Epithelial cell of proximal tubule (primary cell): ENCODE results near the gene NME3. TPM values are rescaled to one million over a fixed set of nuclear protein-coding genes. Genes with fewer than 3 reads are reported as not detected.
A peak's percentile ranks its signal among the peaks of the same experiment; 100 is the strongest.

Experiments
- DNase-seq: peaks from one replicate; pipeline ENCODE4 v3.0.0-alpha.2; 2011; ENCODE audit warnings: low read depth
- H3K4me3 ChIP-seq: 2 replicates; pipeline ENCODE4 v1.5.1; 2011; ENCODE audit warnings: low read depth, mild to moderate bottlenecking, low read length
- total RNA-seq: library from RNA; depleted of rRNA; stranded (reverse); fragments of >200 nt; gene quantifications from 2 replicates; pipeline ENCODE4 v1.2.3, GENCODE V29; 2015
- TF ChIP-seq, protein P1 (sequence below): conservative IDR thresholded peaks from 2 replicates; pipeline ENCODE4 v1.5.1; 2012; ENCODE audit warnings: low read depth, mild to moderate bottlenecking, low read length

NME3 gene
- 50.5 and 63.2 TPM in 2 replicates for total RNA-seq

DNA sequence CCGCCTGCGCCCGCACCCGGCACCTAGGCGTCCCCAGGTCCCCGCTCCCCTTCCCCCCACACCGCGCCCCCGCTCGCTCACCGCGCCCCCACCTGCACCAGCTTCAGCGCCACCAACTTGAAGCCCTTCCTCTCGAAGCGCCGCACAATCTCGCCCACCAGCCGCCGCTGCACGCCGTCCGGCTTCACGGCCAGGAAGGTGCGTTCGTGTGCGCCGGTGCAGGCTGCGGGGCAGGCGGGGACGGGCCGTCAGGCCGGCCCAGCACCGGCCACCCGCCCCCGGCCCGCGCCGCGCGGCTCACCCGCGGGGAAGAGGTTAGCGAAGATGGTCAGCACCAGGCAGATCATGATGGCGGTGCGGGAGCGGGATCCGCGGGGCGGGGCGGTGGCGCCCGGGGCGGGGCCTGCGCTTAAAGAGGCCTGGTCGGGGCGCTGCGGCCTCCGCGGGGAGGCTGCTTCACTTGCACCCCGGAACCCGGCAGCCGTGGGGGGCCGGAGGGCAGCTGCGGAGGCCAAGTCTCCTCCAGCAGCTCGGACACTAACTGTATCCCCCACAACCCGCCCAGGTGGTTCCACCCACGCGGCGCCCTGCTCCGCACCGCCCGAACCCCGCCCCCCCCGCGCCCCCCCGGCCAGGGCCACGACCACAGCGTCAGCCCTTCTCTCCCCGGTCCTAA lies at the start of gene NME3:
TSS of gene NME3 (minus strand) at position 356 of the 676 bp plus-strand sequence. CDS start at position 347, 9 bp downstream.
- peak within 1 kb of the TSS; percentile 85 for H3K4me3 ChIP-seq
- DNase-seq: no peak
- TF ChIP-seq, protein P1, sequence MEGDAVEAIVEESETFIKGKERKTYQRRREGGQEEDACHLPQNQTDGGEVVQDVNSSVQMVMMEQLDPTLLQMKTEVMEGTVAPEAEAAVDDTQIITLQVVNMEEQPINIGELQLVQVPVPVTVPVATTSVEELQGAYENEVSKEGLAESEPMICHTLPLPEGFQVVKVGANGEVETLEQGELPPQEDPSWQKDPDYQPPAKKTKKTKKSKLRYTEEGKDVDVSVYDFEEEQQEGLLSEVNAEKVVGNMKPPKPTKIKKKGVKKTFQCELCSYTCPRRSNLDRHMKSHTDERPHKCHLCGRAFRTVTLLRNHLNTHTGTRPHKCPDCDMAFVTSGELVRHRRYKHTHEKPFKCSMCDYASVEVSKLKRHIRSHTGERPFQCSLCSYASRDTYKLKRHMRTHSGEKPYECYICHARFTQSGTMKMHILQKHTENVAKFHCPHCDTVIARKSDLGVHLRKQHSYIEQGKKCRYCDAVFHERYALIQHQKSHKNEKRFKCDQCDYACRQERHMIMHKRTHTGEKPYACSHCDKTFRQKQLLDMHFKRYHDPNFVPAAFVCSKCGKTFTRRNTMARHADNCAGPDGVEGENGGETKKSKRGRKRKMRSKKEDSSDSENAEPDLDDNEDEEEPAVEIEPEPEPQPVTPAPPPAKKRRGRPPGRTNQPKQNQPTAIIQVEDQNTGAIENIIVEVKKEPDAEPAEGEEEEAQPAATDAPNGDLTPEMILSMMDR: no peak

DNA sequence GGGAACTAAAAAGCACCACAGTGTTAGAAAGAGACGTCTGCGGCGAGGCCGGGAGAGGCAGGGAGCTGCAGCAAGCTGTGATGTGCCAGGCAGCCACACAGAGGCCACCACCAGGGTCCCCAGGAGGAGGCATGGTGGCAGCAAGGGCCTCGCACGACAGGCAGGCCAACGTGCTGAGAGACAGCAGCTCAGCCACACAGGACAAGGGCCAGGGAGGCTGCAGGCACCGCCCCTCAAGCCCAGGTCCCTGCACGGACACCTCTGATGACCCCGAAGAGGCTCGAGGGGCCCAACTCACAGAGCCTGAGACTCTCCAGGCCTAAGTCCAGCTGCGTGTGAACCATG lies 49.6 kb upstream of the NME3 start:
- no peak overlapping the region for H3K4me3 ChIP-seq
- TF ChIP-seq, protein P1: no peak
- no peak for DNase-seq

GRCh38 chr16:1820096-1820945 lies 49.0 kb upstream of the NME3 start:
- no peak for DNase-seq
- TF ChIP-seq, protein P1: no peak
- no peak overlapping the region for H3K4me3 ChIP-seq

- TF ChIP-seq, protein P1: no peak
- H3K4me3 ChIP-seq: no peak overlapping the region
- DNase-seq: no peak
Observed at GRCh38 chr16:1819611-1820010, 48.3 kb upstream of the NME3 start.

DNA sequence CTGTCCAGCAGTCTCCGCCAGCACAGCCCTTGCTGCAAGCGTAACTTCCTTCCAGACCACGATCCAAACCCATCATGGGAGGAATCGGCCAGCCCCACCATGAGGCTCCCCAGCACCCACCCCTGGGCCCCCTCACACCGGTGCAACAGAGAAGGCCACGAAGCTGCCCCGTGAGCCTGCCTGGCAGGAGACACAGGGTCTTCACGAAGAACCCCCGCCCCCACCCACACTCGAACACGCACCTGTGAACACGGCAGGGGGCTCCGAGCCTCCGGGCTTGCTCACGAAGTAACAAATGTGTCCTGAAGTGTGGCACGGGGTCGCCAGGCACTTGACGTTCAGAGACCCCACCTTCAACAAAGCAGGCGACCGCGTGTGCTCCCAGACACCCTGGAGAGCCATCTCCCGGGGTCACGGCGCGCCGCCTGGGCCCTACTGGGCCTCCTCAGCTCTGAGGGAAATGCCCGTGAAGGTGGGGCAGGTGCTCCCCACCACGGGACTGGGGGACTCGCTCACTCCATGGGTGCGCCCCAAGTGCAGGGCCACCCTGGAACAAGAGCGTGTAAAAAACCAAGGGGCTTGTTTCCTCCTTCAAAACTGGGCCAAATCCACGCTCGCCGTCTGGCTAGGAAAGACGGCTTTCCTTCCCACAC lies 47.7 kb upstream of the NME3 start:
- TF ChIP-seq, protein P1: no peak
- DNase-seq: no peak
- H3K4me3 ChIP-seq: no peak overlapping the region

GRCh38 chr16:1818204-1818872 lies 47.0 kb upstream of the NME3 start:
- TF ChIP-seq, protein P1: no peak
- no peak overlapping the region for H3K4me3 ChIP-seq
- DNase-seq: no peak
